HT-29 (cell line): Measurements from ENCODE around the gene TBC1D20. TPM values are rescaled to one million over a fixed set of nuclear protein-coding genes. Genes with fewer than 3 reads are reported as not detected.
A peak's percentile ranks its signal among the peaks of the same experiment; 100 is the strongest.

Source experiments
- DNase-seq: peaks from one replicate; pipeline ENCODE4 v3.0.0-alpha.2; 2015; ENCODE audit warnings: low spot score
- total RNA-seq: library from RNA; depleted of rRNA; stranded (reverse); fragments of >200 nt; shearing (Covaris generic); gene quantifications from 2 replicates; pipeline ENCODE4 v1.2.3, GENCODE V29; 2014

Gene TBC1D20
- total RNA-seq, 1 experiment from 2014 or later, result 19.5 TPM

GRCh38 chr20:420166-420620 lies 42.1 kb downstream of the TBC1D20 start:
- DNase-seq, result no peak

GRCh38 chr20:419556-420165 lies 42.7 kb downstream of the TBC1D20 start:
- DNase-seq, result peak; percentile 93

GRCh38 chr20:418858-419365 lies 43.4 kb downstream of the TBC1D20 start:
- no peak for DNase-seq

GRCh38 chr20:417801-418342 lies 44.5 kb downstream of the TBC1D20 start:
- DNase-seq, result no peak

GRCh38 chr20:416950-417800 lies 45.2 kb downstream of the TBC1D20 start:
- no peak for DNase-seq

- no peak for DNase-seq
These were observed 46.5 kb downstream of the TBC1D20 start for GRCh38 chr20:415820-416322.

GRCh38 chr20:414161-414560 lies 48.2 kb downstream of the TBC1D20 start:
- no peak for DNase-seq

GRCh38 chr20:412081-412480 lies 50.3 kb downstream of the TBC1D20 start:
- no peak for DNase-seq

- peak; percentile 46 for DNase-seq
These were observed 52.4 kb downstream of the TBC1D20 start for GRCh38 chr20:409697-410559.

GRCh38 chr20:408843-409696 lies 53.3 kb downstream of the TBC1D20 start:
- DNase-seq, result peak; percentile 18

GRCh38 chr20:407953-408842 lies 54.1 kb downstream of the TBC1D20 start, which contains the start of gene RBCK1:
TSS of gene RBCK1 (plus strand) at chr20:408299. CDS start at chr20:408758, 459 bp downstream.
- peak; percentile 82 for DNase-seq

- DNase-seq, result peak; percentile 88
These were observed 55.0 kb downstream of the TBC1D20 start for GRCh38 chr20:407133-407952.

- no peak for DNase-seq
These were observed 55.9 kb downstream of the TBC1D20 start for GRCh38 chr20:406200-407132.

- no peak for DNase-seq
These were observed 58.2 kb downstream of the TBC1D20 start for GRCh38 chr20:404088-404487.

GRCh38 chr20:403582-403957 lies 58.8 kb downstream of the TBC1D20 start:
- no peak for DNase-seq

GRCh38 chr20:402898-403581 lies 59.3 kb downstream of the TBC1D20 start:
- DNase-seq, result no peak

GRCh38 chr20:402496-402885 lies 59.8 kb downstream of the TBC1D20 start:
- DNase-seq, result no peak
